Measurements from ENCODE around the gene PCAT7.

Gene PCAT7

GRCh38 chr9:94517254-94517653, 37.6 kb upstream of the PCAT7 start:
- no peak for TF ChIP-seq CTCF (IDR thresholded peaks at IDR 0.05; ENCODE audit: insufficient read depth, low read length, missing control alignments)
- CTCF ChIA-PET, result no interaction called here
- no peak for DNase-seq (ENCODE audit: low read depth, low spot score)
- H3K4me3 ChIP-seq (ENCODE audit: low read depth, low read length), result no peak overlapping the region
- POLR2A ChIA-PET, result no interaction called here

- POLR2A ChIA-PET, result no interaction called here
These were observed 29.4 kb upstream of the PCAT7 start for GRCh38 chr9:94525396-94526035.

GRCh38 chr9:94526271-94526670, 28.6 kb upstream of the PCAT7 start:
- ChIA-PET POLR2A (no interaction called here), CTCF (no interaction called here)
- no peak overlapping the region for H3K4me3 ChIP-seq (ENCODE audit: low read depth, low read length)
- no peak for DNase-seq (ENCODE audit: low read depth, low spot score)
- no peak for TF ChIP-seq CTCF (IDR thresholded peaks at IDR 0.05; ENCODE audit: insufficient read depth, low read length, missing control alignments)

More at GRCh38 chr9:94525396-94526035, 29.4 kb upstream of the PCAT7 start:
- CTCF ChIA-PET, result no interaction called here
- H3K4me3 ChIP-seq (ENCODE audit: low read depth, low read length), result no peak overlapping the region
- TF ChIP-seq CTCF (IDR thresholded peaks at IDR 0.05; ENCODE audit: insufficient read depth, low read length, missing control alignments), result no peak
- no peak for DNase-seq (ENCODE audit: low read depth, low spot score)

- no peak for TF ChIP-seq CTCF (IDR thresholded peaks at IDR 0.05; ENCODE audit: insufficient read depth, low read length, missing control alignments)
- no peak overlapping the region for H3K4me3 ChIP-seq (ENCODE audit: low read depth, low read length)
- ChIA-PET CTCF (no interaction called here), POLR2A (no interaction called here)
- DNase-seq (ENCODE audit: low read depth, low spot score), result no peak
These were observed 27.9 kb upstream of the PCAT7 start for GRCh38 chr9:94526951-94527350.

GRCh38 chr9:94528886-94529285, 26.0 kb upstream of the PCAT7 start:
- DNase-seq (ENCODE audit: low read depth, low spot score), result no peak
- CTCF ChIA-PET, result no interaction called here
- H3K4me3 ChIP-seq (ENCODE audit: low read depth, low read length), result no peak overlapping the region
- TF ChIP-seq CTCF (IDR thresholded peaks at IDR 0.05; ENCODE audit: insufficient read depth, low read length, missing control alignments), result no peak
- POLR2A ChIA-PET, result no interaction called here

- ChIA-PET CTCF (no interaction called here), POLR2A (no interaction called here)
- H3K4me3 ChIP-seq (ENCODE audit: low read depth, low read length), result no peak overlapping the region
- no peak for TF ChIP-seq CTCF (IDR thresholded peaks at IDR 0.05; ENCODE audit: insufficient read depth, low read length, missing control alignments)
- DNase-seq (ENCODE audit: low read depth, low spot score), result no peak
These were observed 21.7 kb upstream of the PCAT7 start for GRCh38 chr9:94533155-94533554.

All from AG04449 (cell line).